Urothelium cell line (cell line): ENCODE data around the gene NCOA7.
"Not testable (repeated sequence)": the region's sequence is repeated elsewhere in the genome, so short reads cannot be mapped to it uniquely, and the experiment has no call there.

ENCODE experiments used
- DNase-seq: peaks from one replicate; pipeline ENCODE4 v3.0.0; 2011; ENCODE audit warnings: low spot score, mixed read lengths
- FAIRE-seq: peaks from 2 replicates; lab custom pipeline; 2011; peaks lifted over from hg19 to GRCh38; lab: Jason Lieb, UNC

The NCOA7 gene

GRCh38 chr6:125957845-125958244 lies 167.1 kb downstream of the NCOA7 start:
- DNase-seq (no peak), FAIRE-seq (no peak)

GRCh38 chr6:125959041-125959440 lies 168.3 kb downstream of the NCOA7 start:
- DNase-seq, result no peak
- no peak for FAIRE-seq

- FAIRE-seq (no peak), DNase-seq (no peak)
These were observed 170.4 kb downstream of the NCOA7 start for GRCh38 chr6:125961117-125961516.

- no peak for FAIRE-seq
- DNase-seq, result no peak
These were observed 172.2 kb downstream of the NCOA7 start for GRCh38 chr6:125962900-125963497.

GRCh38 chr6:125963817-125964216 lies 173.1 kb downstream of the NCOA7 start:
- FAIRE-seq, result no peak
- no peak for DNase-seq

- FAIRE-seq (no peak), DNase-seq (no peak)
These were observed 175.8 kb downstream of the NCOA7 start for GRCh38 chr6:125966569-125966968.

- FAIRE-seq (no peak), DNase-seq (no peak)
These were observed 177.7 kb downstream of the NCOA7 start for GRCh38 chr6:125968493-125968892.

- DNase-seq, result no peak
- no peak for FAIRE-seq
These were observed 180.0 kb downstream of the NCOA7 start for GRCh38 chr6:125970760-125971159.

- not testable (repeated sequence) for DNase-seq, FAIRE-seq
These were observed 181.7 kb downstream of the NCOA7 start for GRCh38 chr6:125972478-125972877.

- DNase-seq (peak; percentile 24), FAIRE-seq (no peak)
These were observed 183.6 kb downstream of the NCOA7 start for GRCh38 chr6:125974214-125974866.

GRCh38 chr6:125979101-125979500 lies 188.3 kb downstream of the NCOA7 start:
- no peak for DNase-seq
- no peak for FAIRE-seq
